GM21526 (cell line): Measurements from ENCODE around the gene MTUS2.
"Not testable (repeated sequence)": the region's sequence is repeated elsewhere in the genome, so short reads cannot be mapped to it uniquely, and the experiment has no call there.

ENCODE experiments used
- ATAC-seq: cut with Tn5 transposase; IDR thresholded peaks from one replicate; pipeline ENCODE4 v1.9.1; 2021; ENCODE audit warnings: moderate library complexity; ENCODE audit not compliant: unreplicated experiment, low FRiP score

The MTUS2 gene

GRCh38 chr13:28954810-28955209 is 134.7 kb downstream of the MTUS2 start:
- no peak for ATAC-seq

GRCh38 chr13:28955264-28955966 is 135.3 kb downstream of the MTUS2 start:
- ATAC-seq, result no peak

- no peak for ATAC-seq
Measured at GRCh38 chr13:28958018-28958417, 137.9 kb downstream of the MTUS2 start.

GRCh38 chr13:28958441-28958840 is 138.3 kb downstream of the MTUS2 start:
- ATAC-seq, result no peak

- ATAC-seq, result no peak
Measured at GRCh38 chr13:28964052-28964451, 143.9 kb downstream of the MTUS2 start.

GRCh38 chr13:28964803-28965202 is 144.7 kb downstream of the MTUS2 start:
- ATAC-seq, result no peak

GRCh38 chr13:28967029-28967915 is 147.1 kb downstream of the MTUS2 start:
- ATAC-seq, result no peak

- ATAC-seq, result no peak
Measured at GRCh38 chr13:28976195-28976594, 156.1 kb downstream of the MTUS2 start.

GRCh38 chr13:28976636-28977035 is 156.5 kb downstream of the MTUS2 start:
- ATAC-seq, result no peak

- no peak for ATAC-seq
Measured at GRCh38 chr13:28978574-28978973, 158.4 kb downstream of the MTUS2 start.

- ATAC-seq, result no peak
Measured at GRCh38 chr13:28981530-28981929, 161.4 kb downstream of the MTUS2 start.

- ATAC-seq, result no peak
Measured at GRCh38 chr13:28983641-28984040, 163.5 kb downstream of the MTUS2 start.

- no peak for ATAC-seq
Measured at GRCh38 chr13:28984326-28984725, 164.2 kb downstream of the MTUS2 start.

- ATAC-seq, result no peak
Measured at GRCh38 chr13:28984825-28985224, 164.7 kb downstream of the MTUS2 start.

GRCh38 chr13:28990378-28990777 is 170.2 kb downstream of the MTUS2 start:
- not testable (repeated sequence) for ATAC-seq

- no peak for ATAC-seq
Measured at GRCh38 chr13:28991764-28992163, 171.6 kb downstream of the MTUS2 start.

GRCh38 chr13:29000826-29001225 is 180.7 kb downstream of the MTUS2 start:
- ATAC-seq, result no peak

- ATAC-seq, result no peak
Measured at GRCh38 chr13:29005035-29005762, 185.1 kb downstream of the MTUS2 start.

GRCh38 chr13:29005763-29006120 is 185.6 kb downstream of the MTUS2 start:
- no peak for ATAC-seq

- no peak for ATAC-seq
Measured at GRCh38 chr13:29006359-29006850, 186.3 kb downstream of the MTUS2 start.

- no peak for ATAC-seq
Measured at GRCh38 chr13:29008296-29008695, 188.2 kb downstream of the MTUS2 start.
